Left ventricle myocardium superior (tissue), 1 donor: ENCODE data around the gene MS4A6E. TPM values are rescaled to one million over a fixed set of nuclear protein-coding genes. Genes with fewer than 3 reads are reported as not detected.
"Not testable (repeated sequence)": the region's sequence is repeated elsewhere in the genome, so short reads cannot be mapped to it uniquely, and the experiment has no call there.

Source experiments
- ATAC-seq: fragments of 200-7000 bp; cut with Tn5 transposase; one replicate; pipeline ENCODE4 v1.9.1; 2020; ENCODE audit warnings: mild to moderate bottlenecking, moderate library complexity
- DNase-seq: peaks from one replicate; pipeline ENCODE4 v3.0.0-alpha.2; 2020
- intact Hi-C: fragments of 100-400 bp; cut with micrococcal nuclease; formaldehyde crosslinking; loops from one replicate; pipeline ENCODE4 v1.11.0; 2022
- total RNA-seq: library from RNA; stranded (reverse); fragmentation: NEBNext Ultra II Directional; extraction: Animal tissue kit (Norgen Biotek cat#: 25700); gene quantifications from one replicate; pipeline ENCODE4 v1.2.1, GENCODE V29; 2021
- donor health status: DM: no; HTN: yes; CAD: no; lungs with severe emphysema.

The MS4A6E gene
- total RNA-seq, 1 donor from 2014 or later: not detected

DNA sequence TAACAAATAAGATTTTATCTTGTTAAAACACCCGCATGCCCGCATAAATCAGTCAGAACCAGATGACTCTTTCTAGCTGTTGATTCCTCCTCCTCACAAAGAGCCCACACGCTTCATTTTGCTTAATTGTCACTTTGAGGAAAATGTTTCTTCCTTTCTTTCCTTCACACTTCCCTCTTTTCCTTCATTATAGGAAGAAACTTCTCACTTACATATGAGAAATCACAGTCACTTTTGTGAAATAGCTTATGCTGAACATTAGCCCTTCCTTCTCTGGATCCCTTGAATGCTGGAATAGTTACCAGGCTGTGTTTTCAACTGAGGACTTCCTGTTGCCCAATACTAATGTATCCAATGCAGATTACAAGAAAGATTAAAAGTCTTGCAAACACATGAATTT is 5.8 kb downstream of the MS4A6E start:
- DNase-seq (no peak), ATAC-seq (peak; percentile 48)
- intact Hi-C loops: loop anchor here (5.0 kb wide), 1 partner anchor 146 kb away; no protein-coding TSS in a partner anchor

DNA sequence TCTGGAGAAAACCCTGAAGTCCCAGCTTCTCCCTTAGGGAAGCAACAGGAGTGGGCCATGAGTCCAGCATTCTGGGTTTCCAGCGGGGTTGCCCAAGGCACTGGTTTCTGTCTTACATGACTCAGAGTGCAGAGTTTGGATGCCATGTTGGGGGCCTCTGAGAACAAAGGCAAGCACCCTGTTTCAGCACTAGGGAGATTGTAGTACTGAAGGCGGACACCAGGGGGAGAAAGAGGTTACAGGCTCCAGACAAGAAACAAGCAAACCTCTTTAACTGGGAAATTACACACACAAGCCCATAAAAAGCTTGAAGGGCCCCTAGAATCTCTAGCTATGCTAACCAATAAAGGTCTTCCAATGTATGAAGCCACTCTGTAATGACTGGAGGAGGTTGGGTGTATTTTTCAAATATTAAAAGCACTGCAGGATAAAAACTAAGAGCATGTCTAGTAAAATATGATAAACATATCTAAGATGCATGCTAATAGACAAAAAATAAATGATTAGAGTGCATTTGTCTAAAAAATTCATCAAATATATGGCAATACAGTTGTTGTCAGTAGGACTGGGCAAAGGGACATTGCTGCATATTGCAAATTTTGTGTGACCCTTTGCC is 7.1 kb downstream of the MS4A6E start:
- ATAC-seq: peak; percentile 27
- no peak for DNase-seq
- intact Hi-C loops: loop anchor here (5.0 kb wide), 1 partner anchor 147 kb away; no protein-coding TSS in a partner anchor

DNA sequence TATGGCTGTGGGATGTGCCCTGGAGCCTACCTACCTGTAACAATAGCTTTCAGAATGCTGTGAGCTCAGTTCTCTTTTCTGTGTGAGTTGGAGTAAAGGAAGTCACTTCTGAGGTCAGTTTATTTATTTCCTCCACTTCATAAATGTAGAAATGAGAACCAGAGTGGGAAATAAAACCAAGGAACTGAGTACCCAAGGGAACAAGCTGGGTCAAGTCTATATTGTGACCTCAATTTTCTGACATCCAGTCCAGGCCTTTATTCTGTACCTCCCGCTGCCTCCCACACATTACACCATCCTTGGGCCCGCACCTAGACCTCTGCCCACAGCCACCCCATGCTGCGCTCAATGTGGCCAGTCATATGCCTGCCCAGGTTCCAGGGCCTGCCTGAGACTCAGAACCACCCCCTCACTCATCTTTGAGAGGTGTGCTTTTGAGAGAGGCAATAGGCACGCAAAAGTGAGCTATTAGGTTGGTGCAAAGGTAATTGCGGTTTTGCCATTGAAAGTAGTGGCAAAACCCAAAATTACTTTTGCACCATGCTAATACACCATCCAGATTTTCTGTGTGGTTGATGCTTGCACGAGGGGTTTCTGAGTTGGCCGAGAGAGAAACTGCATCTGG is 9.8 kb downstream of the MS4A6E start:
- intact Hi-C loops: no loop called here
- ATAC-seq: no peak

DNA sequence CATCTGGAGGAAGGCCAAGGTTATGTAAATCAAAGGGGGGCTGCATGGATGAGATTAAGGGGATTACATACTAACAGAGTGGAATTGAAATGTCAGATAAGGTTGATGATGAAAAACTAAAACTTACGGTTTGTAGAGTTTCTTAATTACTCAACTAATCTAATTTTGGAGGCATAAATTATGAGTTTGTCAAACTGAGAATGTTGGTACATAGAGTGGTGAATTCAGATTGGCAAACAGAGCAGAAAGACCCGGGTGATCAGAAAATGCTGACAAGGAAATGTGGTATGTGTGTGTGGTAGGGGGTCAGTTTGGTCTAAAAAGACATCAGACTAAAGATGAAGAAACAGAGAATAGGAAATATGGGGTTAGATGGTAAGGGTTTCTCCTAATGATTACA is 11.0 kb downstream of the MS4A6E start:
- ATAC-seq: no peak
- no peak for DNase-seq
- intact Hi-C loops: no loop called here

More for the DNA sequence above, 9.8 kb downstream of the MS4A6E start:
- DNase-seq: no peak

DNA sequence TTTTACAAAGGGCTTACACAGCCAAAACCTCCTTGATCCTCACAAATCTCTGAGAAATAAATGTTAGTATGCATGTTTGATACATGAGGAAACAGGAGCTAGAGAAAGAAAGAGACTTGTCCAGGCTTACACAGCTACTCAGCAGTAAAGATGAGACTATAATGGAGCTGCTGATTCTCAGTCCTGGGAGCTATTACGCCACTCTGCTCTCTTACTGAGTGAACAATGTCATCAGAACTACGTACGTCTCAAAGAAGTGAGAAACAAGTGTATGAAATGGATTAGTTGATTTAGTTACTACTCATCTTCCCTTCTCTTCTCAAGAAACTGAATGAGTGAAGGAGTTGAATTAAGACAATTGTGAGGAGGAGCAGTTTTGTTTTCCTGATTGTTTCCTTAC is 12.3 kb downstream of the MS4A6E start:
- intact Hi-C loops: no loop called here
- no peak for ATAC-seq

DNA sequence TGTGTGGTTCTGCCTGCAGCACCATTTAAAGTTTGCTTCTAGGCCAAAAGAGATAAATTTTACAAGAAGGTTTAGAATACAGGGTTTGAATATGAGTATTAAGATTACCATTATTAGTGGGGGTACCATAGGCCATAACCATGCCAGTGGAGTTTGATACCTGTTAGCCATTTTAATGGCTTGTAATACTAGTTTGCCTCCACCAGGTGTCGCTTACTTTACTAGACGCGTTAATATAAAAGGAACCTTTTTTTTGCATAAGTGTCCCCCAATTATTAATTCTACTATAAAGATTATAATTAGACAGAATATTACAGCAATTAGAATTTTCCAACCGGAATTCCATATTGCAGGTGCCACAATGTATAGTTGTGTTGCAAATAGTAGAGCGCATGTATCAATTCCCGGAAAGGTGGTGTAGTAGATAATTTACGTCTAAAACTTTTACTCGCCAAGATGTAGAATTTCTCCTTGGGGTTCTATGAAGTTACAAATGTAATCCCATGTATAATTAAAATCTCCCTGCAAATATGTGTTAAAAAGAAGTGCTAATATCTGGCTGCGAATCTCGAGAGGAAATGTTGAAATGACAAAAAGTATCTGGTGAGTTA is 16.1 kb downstream of the MS4A6E start:
- intact Hi-C loops: no loop called here
- ATAC-seq: no peak
- no peak for DNase-seq

More for the DNA sequence above, 12.3 kb downstream of the MS4A6E start:
- no peak for DNase-seq

- intact Hi-C loops: no loop called here
- no peak for DNase-seq
- ATAC-seq: no peak
Observed at GRCh38 chr11:60344146-60344545, 17.1 kb downstream of the MS4A6E start.

DNA sequence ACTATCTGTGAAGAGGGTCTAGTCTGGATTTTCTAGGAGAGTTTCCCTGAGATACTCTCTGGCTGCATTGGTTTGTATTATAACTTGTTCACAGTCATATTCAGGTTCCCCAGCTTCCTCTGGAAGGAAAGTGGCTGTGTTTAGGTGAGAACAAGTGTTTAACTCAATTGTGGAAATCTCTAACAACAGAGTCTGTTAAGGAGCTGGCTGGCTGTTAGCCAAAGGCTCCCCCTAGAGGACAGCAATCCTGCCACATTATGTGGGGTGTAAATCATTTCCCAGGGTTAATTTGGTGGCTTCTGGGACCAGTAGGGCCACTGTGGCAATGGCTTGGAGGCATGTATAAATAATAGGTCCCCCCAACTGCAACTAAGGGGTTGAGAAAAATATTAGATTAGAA is 18.4 kb downstream of the MS4A6E start:
- peak; percentile 36 for DNase-seq

GRCh38 chr11:60347084-60347797 is 20.2 kb downstream of the MS4A6E start:
- DNase-seq: no peak
- intact Hi-C loops: no loop called here
- no peak for ATAC-seq

More for the DNA sequence above, 18.4 kb downstream of the MS4A6E start:
- ATAC-seq: no peak
- intact Hi-C loops: no loop called here

DNA sequence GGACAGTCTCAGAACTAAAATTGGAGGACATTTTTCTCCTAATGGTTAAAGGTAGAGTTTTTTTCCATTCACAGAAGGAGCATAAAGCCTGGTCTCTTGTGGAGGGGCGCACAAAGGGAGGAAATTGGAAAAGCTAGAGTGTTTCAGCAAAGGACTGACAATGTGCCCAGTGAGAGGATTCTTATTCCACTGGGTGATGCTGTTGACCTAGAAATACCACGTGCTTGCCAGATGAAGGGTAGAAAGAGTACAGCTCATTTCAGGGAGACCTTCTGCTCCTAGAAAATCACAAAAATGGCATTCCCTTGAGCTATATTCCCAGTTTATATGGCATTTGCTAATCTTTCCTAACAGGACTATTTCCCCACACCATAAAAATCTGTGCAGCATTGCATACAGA is 21.1 kb downstream of the MS4A6E start:
- DNase-seq (no peak), ATAC-seq (no peak)
- intact Hi-C loops: no loop called here

DNA sequence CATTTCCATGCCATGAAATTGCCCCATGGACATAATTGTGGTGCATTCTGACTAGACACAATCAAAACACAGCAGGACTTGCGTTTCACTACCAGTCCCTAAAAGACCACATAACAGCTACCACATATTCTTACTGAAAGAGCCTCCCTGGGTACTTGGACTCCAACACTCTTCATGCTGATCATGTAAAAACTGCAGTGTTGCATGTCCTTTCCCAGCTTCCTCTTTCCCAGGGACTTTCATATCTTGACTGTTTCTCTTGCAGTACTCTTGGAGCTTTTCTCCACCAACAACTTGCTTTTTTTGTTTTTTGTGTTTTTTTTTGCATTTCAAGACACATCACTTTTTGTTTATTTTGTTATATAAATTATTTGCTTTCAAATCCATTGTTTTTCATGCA is 22.9 kb downstream of the MS4A6E start:
- ATAC-seq: no peak
- DNase-seq: no peak
- intact Hi-C loops: no loop called here

DNA sequence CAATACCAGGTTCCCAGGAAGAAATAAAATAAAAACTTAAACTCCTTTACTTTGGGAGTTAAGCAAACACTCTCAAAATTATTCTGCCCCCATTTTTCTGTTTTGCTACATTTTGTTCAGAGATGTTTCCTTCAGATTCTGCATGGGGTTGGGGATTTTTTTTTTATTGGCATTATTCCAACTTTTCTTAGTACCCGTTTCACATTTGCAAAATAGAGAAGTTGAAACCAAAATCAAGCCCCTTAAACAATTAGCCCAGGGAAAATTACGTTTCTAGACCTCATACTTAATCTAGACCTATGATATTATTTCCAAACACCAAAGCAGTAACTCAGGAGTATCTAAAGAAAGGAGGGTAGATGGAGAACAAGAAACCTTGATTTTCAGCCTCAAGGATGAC is 30.7 kb downstream of the MS4A6E start:
- ATAC-seq (no peak), DNase-seq (no peak)
- intact Hi-C loops: no loop called here

DNA sequence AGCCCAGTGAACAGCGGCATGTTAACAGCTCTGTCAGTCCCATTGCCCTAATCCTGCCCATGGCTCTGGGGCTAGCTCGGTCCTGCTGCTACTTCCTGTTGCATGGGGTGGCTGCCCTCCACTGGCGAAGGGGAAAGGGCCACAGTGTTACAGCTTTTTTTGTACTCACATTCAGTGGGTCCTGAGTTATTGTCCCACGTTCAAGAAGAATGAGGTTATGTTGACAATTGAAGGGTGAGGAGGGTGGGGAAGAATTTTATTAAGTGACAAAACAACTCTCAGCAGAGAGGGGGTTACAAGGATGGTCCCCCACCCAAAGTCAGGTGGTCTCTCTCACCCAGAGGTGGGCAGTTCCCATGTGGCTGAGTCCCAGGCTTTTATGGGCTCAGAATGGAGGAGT is 33.6 kb downstream of the MS4A6E start:
- DNase-seq (no peak), ATAC-seq (no peak)
- intact Hi-C loops: no loop called here

DNA sequence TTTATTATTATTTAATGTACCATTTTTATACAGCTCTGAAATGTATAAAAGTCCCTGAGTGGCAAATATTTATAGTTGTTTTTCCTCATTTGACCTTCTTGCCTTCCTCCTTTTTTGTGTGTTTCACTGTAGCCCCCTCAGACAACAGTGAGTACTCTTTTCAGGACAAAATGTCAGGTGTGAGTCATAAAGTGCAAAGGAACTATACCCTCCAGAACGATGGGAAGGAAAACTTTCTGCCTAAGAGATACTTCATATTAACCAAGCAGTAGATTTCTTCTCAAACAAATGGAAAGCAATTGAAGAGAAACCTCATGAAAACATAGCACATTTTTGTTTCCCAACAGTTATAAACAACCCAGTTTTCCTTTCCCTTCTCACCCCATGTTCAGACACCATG is 35.2 kb downstream of the MS4A6E start:
- DNase-seq: no peak
- ATAC-seq: no peak
- intact Hi-C loops: no loop called here

DNA sequence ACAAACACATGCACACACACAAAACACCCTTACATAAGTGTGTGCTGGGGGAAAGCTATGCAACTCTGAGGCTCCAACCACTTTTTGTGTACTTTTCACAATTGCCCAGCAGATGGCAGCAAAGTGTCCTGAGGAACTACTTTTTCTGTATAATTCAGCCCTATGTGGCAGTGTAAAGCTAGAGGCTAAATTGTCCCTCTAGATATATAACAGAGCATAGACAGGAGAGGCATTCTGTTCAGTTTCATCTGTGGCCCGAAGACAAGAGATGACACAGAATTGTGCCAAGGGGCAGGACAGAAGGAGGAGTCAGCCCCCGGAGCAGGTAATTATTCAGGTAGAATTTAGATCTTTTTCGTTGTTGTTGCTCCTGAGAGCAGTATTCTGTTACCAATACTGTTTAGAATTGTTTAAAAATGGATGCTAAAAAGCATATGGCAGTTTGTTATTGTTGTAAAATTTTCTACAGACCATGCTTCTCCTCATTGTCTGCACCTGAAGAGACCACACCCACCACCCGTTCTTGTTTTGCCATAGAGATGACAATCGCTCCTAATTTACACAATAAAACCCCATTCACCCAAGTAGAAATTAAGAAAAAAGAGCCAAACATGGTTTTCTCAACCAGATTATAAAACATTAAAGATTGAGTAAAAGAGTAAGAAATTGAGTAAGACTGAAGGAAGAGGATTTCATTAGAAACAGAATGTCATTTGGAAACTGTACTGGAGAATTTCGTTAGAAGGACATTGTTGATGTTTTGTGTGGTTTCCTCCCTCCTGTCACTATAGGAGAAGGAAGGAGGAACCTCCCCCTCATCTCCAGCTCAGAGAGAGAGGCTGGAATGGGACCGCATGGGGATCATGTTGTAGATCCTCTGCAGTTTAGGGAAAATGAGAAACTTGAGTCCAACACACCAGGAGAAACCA is 36.8 kb downstream of the MS4A6E start:
- DNase-seq (no peak), ATAC-seq (peak; percentile 82)
- intact Hi-C loops: no loop called here

GRCh38 chr11:60366262-60366904 is 39.3 kb downstream of the MS4A6E start:
- DNase-seq, ATAC-seq, intact Hi-C loops: not testable (repeated sequence)

DNA sequence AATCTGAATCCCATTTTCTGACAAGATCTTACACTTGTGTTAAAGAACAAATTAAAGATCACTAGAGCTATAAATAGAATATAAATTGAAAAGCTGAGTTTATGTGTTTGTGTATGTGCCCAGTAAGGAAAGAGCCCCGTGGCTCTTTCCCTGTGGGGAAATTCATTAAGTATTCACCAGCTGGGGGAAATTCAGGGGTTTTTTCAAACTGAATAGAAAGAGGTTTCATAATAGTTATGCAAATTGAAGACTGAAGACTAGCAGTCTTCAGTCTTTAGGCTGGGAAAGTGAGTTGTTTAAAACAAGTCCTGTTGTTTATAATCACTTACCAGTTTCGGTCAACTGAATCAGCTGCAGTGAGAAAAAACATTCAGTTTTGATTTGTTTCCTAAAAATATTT is 40.0 kb downstream of the MS4A6E start:
- intact Hi-C loops: no loop called here
- DNase-seq (no peak), ATAC-seq (no peak)

DNA sequence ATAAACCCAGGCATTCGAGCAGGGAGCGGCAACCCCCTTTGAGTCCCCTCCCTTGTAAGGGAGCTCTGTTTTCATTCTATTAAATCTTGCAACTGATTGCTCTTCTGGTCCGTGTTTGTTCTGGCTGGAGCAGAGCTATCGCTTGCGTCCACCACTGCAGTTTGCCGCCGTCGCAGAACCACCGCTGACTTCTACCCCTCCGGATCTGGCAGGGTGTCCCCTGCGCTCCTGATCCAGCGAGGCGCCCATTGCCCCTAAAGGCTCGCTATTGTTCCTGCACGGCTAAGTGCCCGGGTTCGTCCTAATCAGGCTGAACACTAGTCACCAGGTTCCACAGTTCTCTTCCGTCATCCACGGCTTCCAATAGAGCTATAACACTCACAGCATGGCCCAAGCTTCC is 40.8 kb downstream of the MS4A6E start:
- ATAC-seq (no peak), DNase-seq (no peak)
- intact Hi-C loops: no loop called here
